D721Med (cell line): ENCODE results near the gene MPEG1.

Experiments
- DNase-seq: peaks from one replicate; pipeline ENCODE4 v3.0.0; 2011; ENCODE audit warnings: low spot score; ENCODE audit not compliant: insufficient read length
- FAIRE-seq: peaks from 2 replicates; lab custom pipeline; 2011; peaks lifted over from hg19 to GRCh38; lab: Jason Lieb, UNC
- CTCF ChIP-seq: IDR thresholded peaks from 2 replicates; pipeline ENCODE4 v1.5.1; 2012; ENCODE audit warnings: mild to moderate bottlenecking, control low read depth; ENCODE audit not compliant: insufficient read depth; ENCODE audit errors: missing control alignments

Gene MPEG1

GRCh38 chr11:59254286-59254685 lies 41.6 kb upstream of the MPEG1 start:
- no peak for TF ChIP-seq CTCF

GRCh38 chr11:59253001-59253400 lies 40.3 kb upstream of the MPEG1 start:
- FAIRE-seq (no peak), DNase-seq (no peak)
- TF ChIP-seq CTCF: no peak

More at GRCh38 chr11:59254286-59254685, 41.6 kb upstream of the MPEG1 start:
- DNase-seq (no peak), FAIRE-seq (no peak)

GRCh38 chr11:59249535-59249934 lies 36.8 kb upstream of the MPEG1 start:
- FAIRE-seq (no peak), DNase-seq (no peak)
- TF ChIP-seq CTCF: no peak

GRCh38 chr11:59247531-59248227 lies 35.0 kb upstream of the MPEG1 start:
- no peak for FAIRE-seq
- TF ChIP-seq CTCF: no peak
- no peak for DNase-seq

GRCh38 chr11:59243633-59244032 lies 30.9 kb upstream of the MPEG1 start:
- DNase-seq (no peak), FAIRE-seq (no peak)
- no peak for TF ChIP-seq CTCF

GRCh38 chr11:59240322-59240721 lies 27.6 kb upstream of the MPEG1 start:
- DNase-seq (no peak), FAIRE-seq (no peak)
- TF ChIP-seq CTCF: no peak

GRCh38 chr11:59226396-59226795 lies 13.7 kb upstream of the MPEG1 start:
- no peak for TF ChIP-seq CTCF
- no peak for FAIRE-seq
- DNase-seq: no peak
